ENCODE results near the gene NAMPT.

Gene NAMPT

DNA sequence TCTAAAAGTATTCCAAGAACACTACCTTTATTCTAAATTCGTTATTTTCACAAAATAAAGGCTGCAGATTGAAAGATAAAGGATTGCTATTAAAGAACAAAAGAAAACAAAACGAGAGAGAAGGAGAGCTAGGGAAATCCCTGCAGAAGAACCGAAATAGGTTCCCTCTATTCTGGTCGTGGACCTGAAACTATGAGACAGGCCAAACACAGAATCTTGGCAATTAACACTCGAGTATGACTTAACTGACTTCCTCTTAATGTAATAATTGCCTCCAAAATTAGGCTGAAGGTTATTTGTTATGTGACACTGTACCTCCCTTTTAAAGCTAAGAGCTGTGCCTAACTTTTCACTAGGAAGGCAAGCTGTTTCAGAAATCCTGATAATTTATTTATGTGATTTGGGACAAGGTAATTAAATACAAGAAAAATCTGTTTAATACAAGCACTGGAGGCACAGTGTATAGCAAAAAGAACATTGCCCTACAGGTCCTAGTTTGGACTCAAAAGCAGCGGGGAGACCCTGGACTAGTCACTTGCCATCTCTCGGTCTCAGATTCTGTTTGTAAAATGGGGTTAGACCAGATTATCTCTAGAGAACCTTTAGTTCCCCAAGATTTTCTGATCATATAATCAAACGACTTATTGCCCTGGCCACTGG is 11.6 kb downstream of the NAMPT start:
- no peak for DNase-seq (ENCODE audit: low read depth, low spot score)

DNA sequence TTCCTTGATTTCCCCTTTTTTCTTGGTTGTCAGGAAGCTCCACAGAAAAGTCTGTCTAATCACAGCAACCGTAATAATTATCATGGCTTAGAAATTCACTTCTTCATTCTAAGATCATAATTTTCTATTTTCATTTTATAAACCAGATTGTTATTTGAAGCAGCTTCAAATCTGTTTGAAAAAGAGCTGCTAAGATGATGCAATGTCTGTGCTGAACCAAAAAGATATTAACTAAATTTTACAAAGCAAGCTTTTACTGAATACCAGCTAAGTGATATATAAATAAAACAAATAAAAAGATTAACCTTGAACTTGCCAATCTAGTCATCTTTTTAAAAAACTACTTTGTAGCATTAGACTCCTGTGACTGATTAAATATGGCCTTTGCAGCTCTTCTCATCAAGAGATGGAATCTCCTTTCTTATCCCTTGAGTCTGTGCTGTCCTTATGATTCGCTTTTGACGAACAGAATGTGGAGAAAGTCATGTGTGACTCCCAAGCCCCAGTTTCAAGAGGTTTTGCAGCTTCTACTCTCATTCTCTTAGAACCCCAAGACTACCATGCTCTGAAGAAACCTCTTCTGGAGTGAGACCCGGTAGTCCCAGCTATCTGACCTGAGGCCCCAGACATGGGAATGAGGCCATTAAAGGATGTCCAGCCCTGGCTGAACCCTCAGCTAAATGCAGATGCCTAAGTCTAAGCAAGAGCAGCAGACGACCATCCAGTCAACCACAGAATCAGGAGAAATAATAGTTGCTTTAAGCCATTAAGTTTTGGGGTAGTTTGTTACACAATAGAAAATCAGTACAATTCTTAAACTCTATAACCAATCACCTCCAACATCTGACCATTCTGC is 14.4 kb downstream of the NAMPT start:
- no peak for DNase-seq (ENCODE audit: low read depth, low spot score)

DNA sequence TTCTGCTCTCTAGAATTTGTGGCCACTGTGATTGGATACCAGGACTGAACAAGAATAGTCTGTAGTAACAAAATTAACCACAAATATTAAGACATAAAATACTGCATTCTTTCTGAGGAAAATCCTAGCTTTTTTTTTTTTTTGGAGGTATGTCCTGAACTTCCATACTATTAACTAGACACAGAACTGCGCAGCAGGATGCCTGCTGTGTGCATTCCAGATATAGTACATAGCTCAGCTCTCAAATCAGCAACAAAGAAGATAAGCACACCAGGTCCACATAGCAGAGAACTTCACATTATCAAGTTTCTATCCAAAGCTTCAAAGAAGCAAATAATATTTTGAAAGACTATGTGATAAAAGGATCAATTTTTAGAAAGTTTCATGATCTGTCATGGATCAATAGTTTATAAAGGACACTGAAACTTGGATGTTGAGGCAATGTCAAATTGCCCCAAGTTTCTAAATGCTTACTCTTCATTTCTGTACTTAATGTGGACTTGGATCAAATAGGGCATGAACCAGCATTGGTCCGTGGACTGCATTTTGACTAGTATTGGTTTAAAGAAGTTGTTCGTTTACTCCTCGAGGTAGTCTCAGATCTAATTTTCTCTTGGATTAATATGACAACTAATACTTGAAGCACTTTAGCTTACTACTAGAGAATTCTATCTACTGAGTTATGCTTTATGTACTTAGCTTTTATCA is 15.4 kb downstream of the NAMPT start:
- no peak for DNase-seq (ENCODE audit: low read depth, low spot score)

DNA sequence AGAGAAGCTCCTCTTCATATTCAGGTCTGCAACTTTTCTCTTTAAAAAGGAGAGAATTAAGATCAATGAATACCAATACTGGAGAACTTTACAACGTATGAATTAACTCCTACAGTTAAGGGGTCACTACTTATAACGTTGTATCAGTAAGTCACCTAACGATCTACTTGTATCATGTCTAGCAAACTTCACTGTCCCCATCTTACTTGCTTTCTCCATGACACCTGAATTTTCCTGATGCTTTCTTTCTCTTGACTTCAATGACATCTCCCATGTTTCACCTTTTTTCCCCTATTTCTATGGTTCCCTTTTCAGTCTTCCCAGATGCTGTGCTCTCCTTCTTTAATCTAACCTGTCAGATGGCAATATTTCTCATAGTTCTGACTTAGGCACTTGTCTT is 19.6 kb downstream of the NAMPT start:
- DNase-seq (ENCODE audit: low read depth, low spot score) = no peak

DNA sequence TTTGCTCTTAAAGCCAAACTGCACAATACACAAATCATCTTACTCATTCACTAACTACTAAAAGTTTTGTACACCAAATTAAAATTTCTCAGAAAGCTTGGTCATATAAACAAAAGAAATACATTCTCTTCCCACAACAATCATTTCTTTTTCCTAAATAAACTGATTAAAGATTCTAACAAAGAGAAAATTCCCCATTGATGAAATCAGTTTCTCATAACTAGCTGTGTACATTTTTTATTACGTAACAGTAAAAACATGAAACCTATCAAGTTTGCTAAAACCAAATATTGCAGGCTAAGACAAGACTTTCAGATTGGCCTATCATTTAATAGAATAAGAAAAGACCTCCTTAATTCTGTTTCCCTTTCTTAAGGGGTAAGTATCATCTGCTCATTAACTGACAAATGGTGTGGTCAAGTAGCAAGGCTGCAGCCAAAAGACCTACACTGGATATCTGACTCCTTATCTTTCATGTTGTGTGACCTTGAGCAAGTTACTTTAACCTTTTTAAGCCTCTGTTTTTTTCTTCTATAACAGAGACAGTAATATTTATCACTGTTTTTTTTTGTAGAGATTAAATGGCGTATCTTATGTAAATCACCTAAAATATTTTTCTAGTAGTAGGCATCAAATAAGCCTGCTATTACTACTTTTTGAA is 22.4 kb downstream of the NAMPT start:
- DNase-seq (ENCODE audit: low read depth, low spot score) = no peak

DNA sequence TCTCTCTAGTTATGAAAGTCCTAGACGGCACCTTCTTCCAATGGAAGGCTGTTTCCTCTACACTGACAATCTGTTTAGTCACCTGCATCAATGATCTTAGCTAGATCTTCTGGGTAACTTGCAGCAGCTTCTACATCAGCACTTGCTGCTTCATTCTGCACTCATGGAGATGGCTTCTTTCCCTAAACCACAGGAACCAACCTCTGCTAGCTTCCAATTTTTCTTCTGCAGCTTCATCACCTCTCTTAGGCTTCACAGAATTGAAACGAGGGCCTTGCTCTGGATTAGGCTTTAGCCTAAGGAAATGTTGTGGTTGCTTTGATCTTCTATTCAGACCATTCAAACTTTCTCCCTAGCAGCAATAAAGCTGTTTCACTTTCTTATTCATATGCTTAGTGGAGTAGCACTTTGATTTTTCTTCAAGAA is 24.6 kb downstream of the NAMPT start:
- no peak for DNase-seq (ENCODE audit: low read depth, low spot score)

DNA sequence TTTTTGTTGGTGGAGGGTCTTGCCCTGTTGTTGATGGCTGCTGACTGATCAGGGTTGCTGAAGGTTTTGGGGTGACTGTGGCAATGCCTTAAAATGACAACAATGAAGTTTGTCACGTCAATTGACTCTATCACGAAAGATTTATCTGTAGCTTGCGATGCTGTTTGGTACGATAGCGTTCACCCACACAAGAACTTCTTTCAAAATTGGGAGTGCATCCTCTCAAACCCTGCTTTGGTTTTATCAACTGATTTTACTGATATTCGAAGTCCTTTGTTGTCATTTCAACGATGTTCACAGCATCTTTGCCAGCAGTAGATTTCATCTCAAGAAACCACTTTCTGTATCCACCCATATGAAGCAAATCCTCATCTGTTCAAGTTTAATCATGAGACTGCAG is 26.0 kb downstream of the NAMPT start:
- no peak for DNase-seq (ENCODE audit: low read depth, low spot score)

DNA sequence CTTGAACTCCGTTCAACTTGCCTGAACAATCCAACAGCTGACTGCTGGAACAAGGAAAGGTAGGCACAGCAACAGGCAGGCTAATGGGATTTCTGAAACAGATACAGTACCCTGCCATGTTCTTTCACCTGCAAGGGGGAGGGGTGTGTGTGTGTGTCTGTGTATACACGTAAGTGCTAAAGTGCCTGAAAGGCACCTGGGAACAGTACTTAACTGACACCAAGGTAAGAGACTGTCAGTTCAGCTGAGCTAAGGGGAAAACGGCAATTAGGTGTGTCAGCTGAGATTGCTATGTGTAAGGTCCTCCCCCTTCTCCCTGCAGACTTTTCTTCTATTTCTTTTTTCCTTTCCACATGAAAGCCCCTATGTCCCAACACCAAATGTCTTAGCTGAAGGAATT is 27.0 kb downstream of the NAMPT start:
- no peak for DNase-seq (ENCODE audit: low read depth, low spot score)

DNA sequence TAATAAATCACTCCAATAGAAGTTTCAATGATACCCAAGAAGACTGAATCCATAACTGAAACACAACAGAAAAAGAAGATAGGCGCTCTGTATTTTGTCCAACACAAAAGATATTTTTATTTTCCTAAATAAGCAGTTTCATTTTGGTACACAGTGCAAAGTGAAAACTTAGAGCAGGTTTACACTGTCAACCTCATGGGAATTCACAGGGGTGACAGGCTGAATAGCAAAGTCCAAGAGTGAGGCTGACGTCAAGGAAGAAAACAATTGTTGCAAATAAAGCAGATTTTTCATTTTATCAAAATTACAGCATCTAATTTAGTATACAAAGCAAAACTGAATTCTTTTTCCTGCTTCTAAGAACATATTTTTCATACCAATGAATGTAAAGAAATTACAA is 28.6 kb downstream of the NAMPT start:
- DNase-seq (ENCODE audit: low read depth, low spot score) = no peak

DNA sequence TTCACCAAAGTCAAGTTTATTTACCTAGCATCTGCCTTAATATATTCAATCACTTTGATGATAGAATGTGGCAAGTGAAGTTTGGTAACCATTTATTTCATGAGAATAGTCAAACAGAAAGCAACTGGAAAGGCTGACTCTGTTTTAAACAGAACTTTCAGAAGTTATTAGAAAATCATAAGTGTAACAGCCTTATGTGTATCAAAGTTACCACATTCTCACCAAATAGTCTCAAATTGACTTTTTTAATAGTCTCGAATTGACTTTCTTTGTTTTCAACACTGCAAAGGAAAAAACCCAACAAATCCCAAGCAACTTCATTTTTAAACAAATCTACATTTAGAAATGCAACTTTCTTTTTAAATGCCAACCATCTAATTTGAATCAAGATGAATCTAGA is 29.5 kb downstream of the NAMPT start:
- DNase-seq (ENCODE audit: low read depth, low spot score) = no peak

DNA sequence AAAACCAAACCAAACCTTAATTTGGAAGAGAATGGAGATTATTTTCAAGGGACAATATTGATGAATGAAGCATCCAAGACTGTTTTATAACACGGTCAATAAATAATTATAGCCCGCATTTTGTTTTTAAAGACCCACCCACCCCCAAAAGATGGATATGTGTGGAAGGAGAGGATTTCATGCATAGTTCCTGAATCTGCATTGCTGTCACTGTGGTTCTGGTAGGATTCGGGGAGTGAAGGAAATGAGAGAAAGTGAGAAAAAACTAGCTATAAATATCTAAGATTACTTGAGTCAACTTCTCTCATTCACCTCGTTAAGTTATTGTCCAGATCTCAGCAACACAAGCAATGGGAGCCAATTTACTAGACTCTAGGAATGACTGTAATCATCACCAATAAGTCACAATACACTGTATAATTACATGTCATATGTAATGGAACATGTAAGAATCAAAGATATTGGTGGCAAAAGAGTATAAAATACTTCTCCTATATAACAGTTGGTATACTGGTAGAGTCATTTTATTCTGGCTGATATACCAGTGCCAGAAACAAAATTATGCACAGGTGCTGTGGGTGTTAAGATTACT is 30.2 kb downstream of the NAMPT start:
- no peak for DNase-seq (ENCODE audit: low read depth, low spot score)

DNA sequence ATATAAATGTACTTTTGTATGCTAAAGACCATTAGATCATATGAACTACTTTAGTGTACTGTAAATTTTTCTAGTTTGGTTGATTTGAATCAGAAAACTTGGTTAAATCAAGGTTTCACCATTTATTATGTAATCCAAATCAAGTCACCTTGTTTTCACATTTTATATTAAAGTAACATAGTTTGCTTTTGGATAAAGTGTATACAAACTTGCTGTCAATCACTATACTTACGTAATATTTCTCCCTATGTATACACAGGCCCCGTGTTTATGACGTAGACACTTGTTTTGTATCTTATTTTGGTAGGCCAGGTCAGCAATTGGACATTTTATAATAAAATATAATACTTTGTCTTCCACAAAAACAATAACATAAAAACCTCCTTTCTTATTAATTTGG is 32.2 kb downstream of the NAMPT start:
- no peak for DNase-seq (ENCODE audit: low read depth, low spot score)

DNA sequence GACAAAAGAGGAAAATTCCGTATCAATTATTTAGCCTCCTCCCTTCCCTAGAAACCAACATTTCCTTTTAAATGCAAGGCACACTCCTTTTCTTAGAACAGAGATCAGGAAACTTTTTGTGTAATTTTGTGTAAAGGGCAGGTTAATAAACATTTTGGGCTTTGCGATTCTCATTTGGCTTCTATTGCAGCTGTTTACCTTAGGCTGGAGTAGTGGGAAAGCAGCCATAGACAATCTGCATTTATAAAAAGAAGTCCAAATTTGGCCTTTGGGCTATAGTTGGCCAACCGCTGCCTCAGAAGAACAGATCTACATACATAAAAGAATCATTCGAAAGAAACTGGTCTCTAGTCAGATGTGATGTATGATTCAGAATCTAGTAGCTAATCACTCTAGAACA is 35.3 kb downstream of the NAMPT start:
- no peak for DNase-seq (ENCODE audit: low read depth, low spot score)

DNA sequence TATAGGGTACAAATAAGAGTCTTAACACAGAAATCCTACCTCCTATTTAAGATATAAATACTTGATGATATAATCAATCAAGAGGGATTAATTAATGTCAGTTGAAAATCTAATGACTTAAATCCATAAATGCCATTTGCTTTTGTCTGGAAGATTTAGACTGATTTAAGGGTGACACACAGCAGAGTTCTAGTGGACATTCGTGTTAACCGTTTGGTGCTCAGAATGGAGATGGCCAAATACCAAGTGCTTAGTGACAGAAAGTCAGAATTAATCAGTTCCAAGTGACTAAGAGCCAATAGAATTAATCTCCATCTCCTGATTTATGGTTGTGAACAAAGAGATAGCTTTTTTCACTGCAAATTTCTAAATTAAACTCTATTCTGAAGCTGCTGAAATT is 36.2 kb downstream of the NAMPT start:
- no peak for DNase-seq (ENCODE audit: low read depth, low spot score)

DNA sequence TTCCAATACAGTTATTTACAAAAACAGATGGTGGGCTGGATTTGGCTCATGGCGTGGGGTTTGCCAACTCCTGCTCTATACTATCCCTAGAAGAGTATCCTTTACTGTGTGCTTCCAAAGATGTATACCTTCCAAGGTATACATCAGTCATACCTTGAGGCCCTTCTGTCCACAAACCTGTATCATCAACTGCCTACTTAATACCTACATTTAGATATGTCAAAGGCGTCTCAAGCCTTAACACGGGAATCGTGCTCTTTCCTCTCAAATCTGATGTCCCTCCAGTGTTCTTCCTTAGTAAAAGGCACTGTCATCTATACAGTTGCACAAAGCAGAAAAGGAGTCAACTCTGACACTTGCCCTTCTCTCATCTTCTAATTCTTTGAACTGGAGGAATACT is 36.9 kb downstream of the NAMPT start:
- no peak for DNase-seq (ENCODE audit: low read depth, low spot score)

DNA sequence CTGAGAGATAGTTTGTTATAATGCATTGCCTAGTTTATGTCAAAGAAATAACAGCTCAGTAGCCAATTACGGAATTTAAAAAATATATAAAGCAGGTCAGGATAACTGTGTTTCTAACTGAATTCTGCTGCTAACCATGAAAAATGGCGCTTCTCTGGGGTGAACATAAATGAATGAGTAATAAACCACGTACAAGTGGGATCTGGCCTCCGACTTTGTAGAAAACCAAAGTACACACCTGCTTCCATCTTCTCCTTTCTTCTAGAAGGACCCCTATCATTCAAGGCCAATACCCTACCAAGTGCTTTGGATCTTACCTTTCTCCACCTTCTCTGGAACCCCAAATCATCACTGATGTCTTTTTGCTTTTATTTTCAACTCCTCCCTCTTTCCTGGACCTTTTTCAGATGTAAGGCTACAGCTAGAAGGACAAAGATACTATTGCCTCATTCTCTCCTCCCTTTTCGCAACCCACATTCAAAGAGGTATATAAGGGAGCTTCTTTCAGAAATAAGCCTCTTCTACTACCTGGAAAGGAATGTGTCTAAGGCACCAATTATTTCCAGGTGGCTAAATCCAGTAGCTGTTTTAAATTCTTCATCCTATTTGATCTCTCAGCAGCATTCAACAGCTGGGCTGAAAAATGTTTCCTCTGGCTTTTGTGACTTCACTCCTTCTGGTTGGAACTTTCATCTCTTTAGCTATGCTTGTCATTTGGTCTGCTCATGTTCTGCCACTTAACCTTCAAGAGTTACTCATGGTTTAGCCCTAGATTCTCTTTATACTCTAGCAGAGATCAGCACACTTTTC is 37.7 kb downstream of the NAMPT start:
- DNase-seq (ENCODE audit: low read depth, low spot score) = no peak

DNA sequence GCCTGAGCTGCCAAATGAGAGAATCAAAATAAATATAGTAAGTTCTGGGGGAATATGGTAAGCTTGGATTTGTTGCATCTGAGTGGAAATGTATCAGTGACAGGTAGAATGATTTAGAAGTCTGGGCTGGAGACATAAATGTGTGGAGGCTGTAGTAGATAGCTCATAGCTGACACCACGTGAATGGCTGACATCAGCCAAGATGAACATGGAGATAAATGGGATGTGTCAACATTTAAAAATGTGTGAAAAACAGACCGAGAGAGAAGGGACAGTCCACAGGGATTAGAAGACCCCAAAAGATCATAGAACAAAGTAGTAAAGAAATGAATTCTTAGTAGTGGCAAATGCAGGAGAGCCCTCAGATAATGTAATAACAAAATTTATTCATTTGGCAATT is 40.9 kb downstream of the NAMPT start:
- no peak for DNase-seq (ENCODE audit: low read depth, low spot score)

DNA sequence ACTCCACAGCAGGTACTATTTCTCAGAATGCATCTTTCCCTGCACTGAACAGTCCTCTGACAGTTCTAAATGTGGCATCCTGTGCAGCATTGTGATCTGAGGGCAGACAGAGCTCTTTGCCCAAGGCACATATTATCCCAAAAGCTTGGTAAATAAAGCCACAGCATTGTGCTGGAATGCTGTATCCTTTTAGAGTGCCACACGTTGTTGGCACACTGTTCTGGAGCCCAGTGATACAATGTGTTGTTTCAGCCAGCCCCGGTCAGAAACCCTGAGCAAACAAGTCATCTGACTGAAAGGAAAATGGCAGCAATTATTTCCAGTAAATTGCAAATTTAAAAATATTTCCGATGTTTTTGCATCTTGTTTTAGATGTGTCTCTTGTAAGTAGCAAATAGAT is 45.4 kb downstream of the NAMPT start:
- DNase-seq (ENCODE audit: low read depth, low spot score) = no peak

DNA sequence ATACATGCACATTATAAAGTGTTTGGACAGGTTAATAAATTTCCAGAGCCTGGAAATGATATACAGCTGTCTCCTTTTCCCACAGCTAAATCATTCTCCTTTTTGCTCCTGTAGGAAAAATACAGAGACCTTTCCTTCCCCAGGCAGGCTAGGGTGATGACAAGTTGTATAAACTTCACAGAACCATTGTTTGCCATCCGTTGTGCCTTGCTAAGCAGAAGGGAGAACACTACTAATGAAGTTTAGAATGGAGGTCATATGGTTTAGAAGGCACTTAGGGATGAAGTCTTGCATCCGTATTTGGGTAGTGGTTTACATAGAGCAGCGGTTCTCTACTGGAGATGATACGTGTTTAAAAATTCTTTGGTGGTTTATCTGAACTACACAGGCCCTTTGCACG is 46.0 kb downstream of the NAMPT start:
- no peak for DNase-seq (ENCODE audit: low read depth, low spot score)

DNA sequence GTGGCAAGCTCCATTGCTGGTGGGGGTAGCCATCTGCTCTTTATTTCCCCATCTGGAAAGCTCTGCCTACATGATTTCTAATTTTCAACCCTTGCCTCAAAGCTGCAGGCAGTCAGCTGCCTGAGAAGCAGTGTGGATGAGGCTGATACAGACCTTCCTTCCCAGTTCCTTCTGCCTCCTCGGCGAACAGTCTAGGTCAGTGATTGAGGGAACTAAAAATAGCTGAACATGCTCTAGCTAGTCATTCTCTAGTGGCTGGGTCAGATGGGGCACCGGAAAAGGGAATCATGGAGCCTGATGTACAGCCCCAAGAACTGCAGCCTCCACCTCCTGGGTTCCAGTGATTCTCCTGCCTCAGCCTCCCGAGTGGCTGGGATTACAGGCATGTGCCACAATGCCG is 48.7 kb downstream of the NAMPT start:
- no peak for DNase-seq (ENCODE audit: low read depth, low spot score)

DNA sequence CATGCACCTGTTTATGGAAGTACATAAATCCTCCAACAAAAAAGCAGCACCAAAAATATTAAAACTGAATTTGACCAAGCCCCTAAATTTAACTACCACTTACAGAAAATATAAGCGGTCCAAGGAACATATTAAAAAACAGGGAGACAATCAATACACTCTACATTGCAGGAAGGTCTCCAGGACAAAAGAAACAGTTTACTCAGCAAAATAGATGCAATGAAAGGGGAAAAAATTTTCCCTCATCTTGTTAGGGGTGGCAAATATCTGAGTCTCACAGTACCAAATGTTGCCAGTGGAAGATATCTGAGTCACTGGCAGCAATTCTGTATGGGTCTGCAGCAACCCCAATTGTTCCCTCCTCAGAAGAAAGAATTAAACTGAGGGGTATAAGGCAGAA is 50.4 kb downstream of the NAMPT start:
- DNase-seq (ENCODE audit: low read depth, low spot score) = no peak
